Parathyroid adenoma (tissue), 2 donors: ENCODE data around the gene ACBD3.

ENCODE experiments used
- H2AFZ ChIP-seq: fragments of 300-600 bp; sonication (generic); one replicate; pipeline ENCODE4 v1.7.0; 2017; ENCODE audit warnings: antibody characterized with exemption, mild to moderate bottlenecking
- H3K27ac ChIP-seq: fragments of 300-600 bp; sonication (generic); one replicate; pipeline ENCODE4 v1.7.0; 2017
- H3K27me3 ChIP-seq: fragments of 300-600 bp; sonication (generic); one replicate; pipeline ENCODE4 v1.7.0; 2017; ENCODE audit warnings: low read length; ENCODE audit not compliant: control insufficient read depth, insufficient read depth
- H3K36me3 ChIP-seq: fragments of 300-600 bp; sonication (generic); one replicate; pipeline ENCODE4 v1.7.0; 2017; ENCODE audit warnings: low read length; ENCODE audit not compliant: control insufficient read depth, insufficient read depth
- H3K4me1 ChIP-seq: fragments of 300-600 bp; sonication (generic); one replicate; pipeline ENCODE4 v1.7.0; 2017; ENCODE audit warnings: control low read depth
- H3K4me2 ChIP-seq: fragments of 300-600 bp; sonication (generic); one replicate; pipeline ENCODE4 v1.7.0; 2017; ENCODE audit warnings: low read length
- H3K4me3 ChIP-seq: fragments of 300-600 bp; sonication (generic); one replicate; pipeline ENCODE4 v1.7.0; 2017; ENCODE audit warnings: low read depth, low read length
- H3K79me2 ChIP-seq: fragments of 300-600 bp; sonication (generic); one replicate; pipeline ENCODE4 v1.7.0; 2017; ENCODE audit warnings: control low read depth
- H3K9ac ChIP-seq: fragments of 300-600 bp; sonication (generic); one replicate; pipeline ENCODE4 v1.7.0; 2017; ENCODE audit warnings: mild to moderate bottlenecking
- H3K9me3 ChIP-seq: fragments of 300-600 bp; sonication (generic); one replicate; pipeline ENCODE4 v1.7.0; 2017; ENCODE audit warnings: low read length; ENCODE audit not compliant: control insufficient read depth
- TF ChIP-seq, protein P1 (sequence below): fragments of 300-600 bp; sonication (generic); IDR thresholded peaks from one replicate; pipeline ENCODE4 v1.7.0; 2017; ENCODE audit warnings: antibody characterized with exemption, mild to moderate bottlenecking
- donor health status: primary hyperparathyroidism.

Gene ACBD3

DNA sequence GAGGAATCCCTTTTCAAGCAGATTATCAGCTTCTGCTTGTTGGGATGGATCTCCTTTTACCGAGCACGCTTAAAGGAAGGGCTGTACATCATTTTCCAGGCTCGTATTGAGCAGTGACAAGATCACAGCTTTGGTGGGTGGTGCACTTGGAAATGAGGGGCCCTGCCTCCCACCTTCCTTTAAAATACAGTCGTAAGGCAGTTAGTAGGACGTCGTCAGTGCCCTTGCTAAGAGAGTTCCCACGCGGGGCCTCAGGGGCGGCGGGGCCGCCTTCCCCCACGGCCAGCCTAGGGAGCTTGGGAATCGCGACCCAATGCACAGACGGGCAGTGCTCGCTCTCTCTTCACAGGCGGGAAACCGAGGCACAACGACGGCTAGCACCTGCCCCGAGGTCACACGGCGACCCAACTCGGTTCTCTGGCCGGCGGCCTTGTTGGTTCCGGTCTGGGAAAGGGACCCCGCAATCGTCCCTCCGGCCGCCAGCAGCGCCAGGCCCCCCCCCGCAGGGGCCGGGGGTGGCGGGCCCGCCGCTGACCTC is 65.4 kb downstream of the ACBD3 start:
- no peaks in the 10 kb centered on the region for H3K79me2 ChIP-seq
- no peaks in the 10 kb centered on the region for H3K4me1 ChIP-seq
- no peak overlapping the region for H3K9ac ChIP-seq
- H3K36me3 ChIP-seq: no peaks in the 10 kb centered on the region
- no peak overlapping the region for H3K4me3 ChIP-seq
- no peaks in the 10 kb centered on the region for H3K9me3 ChIP-seq
- H3K27ac ChIP-seq: no peak overlapping the region
- H3K4me2 ChIP-seq: peak overlapping the region; percentile 81
- H3K27me3 ChIP-seq: no peaks in the 10 kb centered on the region
- no peak overlapping the region for H2AFZ ChIP-seq
- TF ChIP-seq, protein P1, sequence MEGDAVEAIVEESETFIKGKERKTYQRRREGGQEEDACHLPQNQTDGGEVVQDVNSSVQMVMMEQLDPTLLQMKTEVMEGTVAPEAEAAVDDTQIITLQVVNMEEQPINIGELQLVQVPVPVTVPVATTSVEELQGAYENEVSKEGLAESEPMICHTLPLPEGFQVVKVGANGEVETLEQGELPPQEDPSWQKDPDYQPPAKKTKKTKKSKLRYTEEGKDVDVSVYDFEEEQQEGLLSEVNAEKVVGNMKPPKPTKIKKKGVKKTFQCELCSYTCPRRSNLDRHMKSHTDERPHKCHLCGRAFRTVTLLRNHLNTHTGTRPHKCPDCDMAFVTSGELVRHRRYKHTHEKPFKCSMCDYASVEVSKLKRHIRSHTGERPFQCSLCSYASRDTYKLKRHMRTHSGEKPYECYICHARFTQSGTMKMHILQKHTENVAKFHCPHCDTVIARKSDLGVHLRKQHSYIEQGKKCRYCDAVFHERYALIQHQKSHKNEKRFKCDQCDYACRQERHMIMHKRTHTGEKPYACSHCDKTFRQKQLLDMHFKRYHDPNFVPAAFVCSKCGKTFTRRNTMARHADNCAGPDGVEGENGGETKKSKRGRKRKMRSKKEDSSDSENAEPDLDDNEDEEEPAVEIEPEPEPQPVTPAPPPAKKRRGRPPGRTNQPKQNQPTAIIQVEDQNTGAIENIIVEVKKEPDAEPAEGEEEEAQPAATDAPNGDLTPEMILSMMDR: no peak

DNA sequence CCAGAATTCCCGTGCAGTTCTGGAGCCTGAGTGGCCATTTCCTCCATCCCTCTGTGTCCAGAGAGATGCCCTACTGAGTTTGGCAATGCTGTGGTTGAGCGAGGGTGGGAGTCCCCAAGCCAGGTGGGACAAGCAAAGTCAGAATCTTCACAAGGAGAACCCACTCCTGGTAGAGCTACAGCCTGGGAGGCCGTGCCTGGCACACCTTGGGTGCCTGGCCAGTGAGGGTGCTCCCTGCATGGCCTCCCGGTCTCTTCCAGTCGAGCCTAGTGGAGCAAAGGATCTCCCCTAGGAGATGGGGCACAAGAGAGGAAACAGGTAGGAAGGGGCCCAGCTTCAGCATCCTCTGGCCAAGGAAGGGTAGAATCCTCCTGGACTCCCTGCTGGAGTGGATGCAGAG is 66.1 kb downstream of the ACBD3 start:
- no peak overlapping the region for H3K4me2 ChIP-seq
- no peaks in the 10 kb centered on the region for H3K36me3 ChIP-seq
- H3K9ac ChIP-seq: no peak overlapping the region
- no peak overlapping the region for H3K27ac ChIP-seq
- TF ChIP-seq, protein P1: no peak
- H2AFZ ChIP-seq: no peak overlapping the region
- no peaks in the 10 kb centered on the region for H3K9me3 ChIP-seq
- H3K4me3 ChIP-seq: no peak overlapping the region
- no peaks in the 10 kb centered on the region for H3K4me1 ChIP-seq
- no peaks in the 10 kb centered on the region for H3K79me2 ChIP-seq
- H3K27me3 ChIP-seq: no peaks in the 10 kb centered on the region

DNA sequence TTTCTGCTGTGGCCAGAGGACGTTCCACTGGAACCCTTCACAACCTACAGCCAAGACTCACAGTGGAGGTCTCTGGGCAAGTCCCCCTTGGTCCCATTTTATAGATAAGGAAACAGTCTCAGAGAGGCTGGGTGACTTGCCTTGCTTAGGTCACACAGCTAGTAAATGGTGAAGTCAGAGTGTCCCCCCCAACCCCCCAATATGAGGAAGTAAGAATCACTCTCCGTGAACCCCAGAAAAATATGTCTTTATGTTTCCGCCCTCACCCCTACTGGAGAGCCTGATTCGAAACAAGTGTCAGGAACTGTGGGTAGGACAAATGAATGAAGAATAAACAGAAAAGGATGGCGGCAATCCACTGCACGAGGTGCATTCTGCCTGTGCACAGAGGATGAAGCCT is 67.4 kb downstream of the ACBD3 start:
- H3K9ac ChIP-seq: no peak overlapping the region
- H3K4me1 ChIP-seq: no peaks in the 10 kb centered on the region
- H3K4me2 ChIP-seq: no peak overlapping the region
- H3K4me3 ChIP-seq: no peak overlapping the region
- no peaks in the 10 kb centered on the region for H3K9me3 ChIP-seq
- no peaks in the 10 kb centered on the region for H3K79me2 ChIP-seq
- H2AFZ ChIP-seq: no peak overlapping the region
- H3K36me3 ChIP-seq: no peaks in the 10 kb centered on the region
- TF ChIP-seq, protein P1: no peak
- no peak overlapping the region for H3K27ac ChIP-seq
- H3K27me3 ChIP-seq: no peaks in the 10 kb centered on the region

- no peak overlapping the region for H2AFZ ChIP-seq
- H3K79me2 ChIP-seq: no peaks in the 10 kb centered on the region
- TF ChIP-seq, protein P1: no peak
- H3K4me2 ChIP-seq: no peak overlapping the region
- H3K36me3 ChIP-seq: no peaks in the 10 kb centered on the region
- H3K27ac ChIP-seq: no peak overlapping the region
- H3K27me3 ChIP-seq: no peaks in the 10 kb centered on the region
- H3K4me1 ChIP-seq: no peaks in the 10 kb centered on the region
- H3K9me3 ChIP-seq: no peaks in the 10 kb centered on the region
- H3K9ac ChIP-seq: no peak overlapping the region
- no peak overlapping the region for H3K4me3 ChIP-seq
Observed at GRCh38 chr1:226118357-226118756, 68.2 kb downstream of the ACBD3 start.

DNA sequence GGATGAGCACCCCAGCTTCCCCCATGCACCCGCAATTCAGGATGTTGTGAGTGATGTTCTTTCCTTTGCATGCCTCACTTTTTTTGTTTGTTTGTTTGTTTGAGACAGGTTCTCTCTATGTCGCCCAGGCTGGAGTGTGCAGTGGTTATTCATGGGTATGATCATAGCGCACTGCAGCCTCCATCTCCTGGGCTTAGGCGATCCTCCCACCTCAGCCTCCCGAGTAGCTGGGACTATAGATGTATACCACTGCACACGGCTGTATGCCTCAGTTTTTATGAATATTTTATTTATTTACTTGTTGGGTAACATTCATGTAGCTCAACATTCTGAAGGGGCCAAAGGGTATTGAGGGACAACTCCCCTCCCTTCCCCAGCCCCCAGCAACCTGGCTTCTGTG is 69.2 kb downstream of the ACBD3 start:
- no peak overlapping the region for H3K27ac ChIP-seq
- no peak overlapping the region for H3K4me2 ChIP-seq
- TF ChIP-seq, protein P1: no peak
- no peaks in the 10 kb centered on the region for H3K27me3 ChIP-seq
- no peak overlapping the region for H3K4me3 ChIP-seq
- H2AFZ ChIP-seq: no peak overlapping the region
- no peaks in the 10 kb centered on the region for H3K79me2 ChIP-seq
- no peak overlapping the region for H3K9ac ChIP-seq
- H3K36me3 ChIP-seq: no peaks in the 10 kb centered on the region
- H3K4me1 ChIP-seq: no peaks in the 10 kb centered on the region
- H3K9me3 ChIP-seq: no peaks in the 10 kb centered on the region
